ENCODE results near the gene MEIS2.

The MEIS2 gene

GRCh38 chr15:36856339-36856973 lies 243.9 kb downstream of the MEIS2 start:
- Mint-ChIP-seq H3K9me3 (peaks cover 4% of the 10 kb centered on the region), H3K4me1 (no peaks in the 10 kb centered on the region), H3K27ac (no peak overlapping the region), H3K36me3 (no peaks in the 10 kb centered on the region), H3K4me3 (no peak overlapping the region)
- DNase-seq (ENCODE audit: low spot score in 2 of 2) = no peak
- no peak for ATAC-seq

DNA sequence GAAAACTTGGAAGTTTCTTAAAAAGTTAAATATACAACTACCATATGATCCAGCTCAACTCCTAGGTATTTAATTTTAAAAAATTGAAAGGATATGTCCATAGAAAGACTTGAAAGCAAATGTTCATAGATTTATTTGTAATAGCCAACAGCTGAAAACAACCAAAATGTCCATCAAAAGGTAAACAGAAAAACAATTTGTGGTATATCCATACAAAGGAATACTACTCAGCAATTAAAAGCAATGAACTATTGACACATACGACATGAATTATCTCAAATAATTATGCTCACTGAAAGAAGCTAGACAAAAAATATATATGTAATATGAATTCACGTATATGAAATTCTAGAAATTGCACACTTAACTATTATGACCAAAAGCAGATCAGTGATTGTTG lies 249.5 kb downstream of the MEIS2 start:
- ATAC-seq (no peak), DNase-seq (ENCODE audit: low spot score in 2 of 2) (no peak)
- Mint-ChIP-seq H3K36me3 (no peaks in the 10 kb centered on the region), H3K27ac (no peak overlapping the region), H3K4me1 (no peaks in the 10 kb centered on the region), H3K9me3 (no peaks in the 10 kb centered on the region), H3K4me3 (no peak overlapping the region)

DNA sequence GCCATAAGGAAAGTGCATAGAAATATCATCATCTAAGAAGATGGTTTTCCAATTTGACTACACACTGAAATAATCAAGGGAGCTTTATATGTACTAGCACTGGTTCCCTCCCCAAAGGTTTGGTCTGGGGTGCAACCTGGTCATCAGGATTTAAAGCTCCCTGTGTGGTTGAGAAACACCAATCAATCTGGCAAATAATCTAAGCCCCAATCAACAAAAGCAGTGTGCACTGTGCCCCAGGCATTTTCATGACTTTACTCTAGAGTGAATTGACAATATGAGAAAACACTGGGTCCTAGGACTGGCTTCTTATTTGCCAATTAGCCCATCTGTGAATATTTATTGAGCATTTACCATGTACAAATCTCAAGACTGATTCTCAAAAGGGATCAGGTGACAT lies 255.1 kb downstream of the MEIS2 start:
- ATAC-seq = no peak
- no peak overlapping the region for H3K4me3 Mint-ChIP-seq
- no peak overlapping the region for H3K27ac Mint-ChIP-seq
- no peaks in the 10 kb centered on the region for H3K4me1 Mint-ChIP-seq
- DNase-seq (ENCODE audit: low spot score in 2 of 2) = no peak
- no peaks in the 10 kb centered on the region for H3K9me3 Mint-ChIP-seq
- H3K36me3 Mint-ChIP-seq = no peaks in the 10 kb centered on the region

- ATAC-seq (no peak), DNase-seq (ENCODE audit: low spot score in 2 of 2) (no peak)
- H3K9me3 Mint-ChIP-seq = no peaks in the 10 kb centered on the region
- no peaks in the 10 kb centered on the region for H3K4me1 Mint-ChIP-seq
- no peak overlapping the region for H3K4me3 Mint-ChIP-seq
- no peaks in the 10 kb centered on the region for H3K36me3 Mint-ChIP-seq
- no peak overlapping the region for H3K27ac Mint-ChIP-seq
Observed at GRCh38 chr15:36844534-36844998, 255.8 kb downstream of the MEIS2 start.

DNA sequence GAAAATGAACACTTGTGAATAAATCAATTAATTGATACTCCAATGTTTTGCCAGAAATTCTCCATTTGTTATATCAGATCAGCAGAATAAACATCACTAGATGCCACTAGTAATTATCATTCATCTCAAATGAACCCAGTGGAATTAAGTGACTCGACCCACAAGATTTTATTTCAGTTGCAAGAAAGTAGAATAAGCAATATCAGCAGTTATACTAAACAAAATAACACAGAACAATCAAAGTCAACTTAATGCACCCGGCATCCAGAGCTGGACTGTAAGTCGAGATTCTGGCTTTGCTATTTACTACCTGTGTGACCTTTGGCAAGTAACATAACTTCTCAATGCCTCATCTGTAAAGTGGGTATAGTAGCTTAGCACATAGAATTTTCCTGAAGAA lies 256.5 kb downstream of the MEIS2 start:
- no peak overlapping the region for H3K27ac Mint-ChIP-seq
- no peaks in the 10 kb centered on the region for H3K4me1 Mint-ChIP-seq
- ATAC-seq = no peak
- no peaks in the 10 kb centered on the region for H3K36me3 Mint-ChIP-seq
- H3K4me3 Mint-ChIP-seq = no peak overlapping the region
- H3K9me3 Mint-ChIP-seq = no peaks in the 10 kb centered on the region
- no peak for DNase-seq (ENCODE audit: low spot score in 2 of 2)

GRCh38 chr15:36841193-36841592 lies 259.2 kb downstream of the MEIS2 start:
- DNase-seq (ENCODE audit: low spot score in 2 of 2) (no peak), ATAC-seq (no peak)
- Mint-ChIP-seq H3K4me1 (no peaks in the 10 kb centered on the region), H3K9me3 (no peaks in the 10 kb centered on the region), H3K27ac (no peak overlapping the region), H3K36me3 (no peaks in the 10 kb centered on the region), H3K4me3 (no peak overlapping the region)

All from stimulated activated effector memory CD8-positive, alpha-beta T cell treated with anti-CD3 and anti-CD28 coated beads, Interleukin-12 subunit alpha, Interleukin-12 subunit beta, amount 100 ng/mL, for 72 hours (primary cell).